Breast epithelium (tissue), 4 donors: ENCODE measurements around the gene ANKRD30B. TPM values are rescaled to one million over a fixed set of nuclear protein-coding genes. Genes with fewer than 3 reads are reported as not detected.
"Not testable (repeated sequence)": the region's sequence is repeated elsewhere in the genome, so short reads cannot be mapped to it uniquely, and the experiment has no call there.

Experiments
- DNase-seq, 2 donors: peaks; one replicate each; pipeline ENCODE4 v3.0.0-alpha.2; 2019; ENCODE audit warnings: low spot score in 2 of 2
- H3K27ac ChIP-seq, 2 donors: fragments of 200-600 bp; sonication (generic) in 1 of 2; one replicate each; pipeline ENCODE4 v1.5.1; 2016 to 2019; ENCODE audit warnings: mild to moderate bottlenecking in 1 of 2
- H3K27me3 ChIP-seq, 2 donors: fragments of 200-600 bp; sonication (generic) in 1 of 2; one replicate each; pipeline versions ENCODE4 v1.5.1 to v1.6.0; 2017 to 2019; ENCODE audit warnings: control low read depth in 1 of 2, mild to moderate bottlenecking in 1 of 2
- H3K36me3 ChIP-seq: fragments of 200-600 bp; one replicate; pipeline ENCODE4 v1.5.1; 2019
- H3K4me1 ChIP-seq, 2 donors: fragments of 200-600 bp; sonication (generic); one replicate each; pipeline ENCODE4 v1.5.1; 2016 to 2019; ENCODE audit warnings: control low read depth in 1 of 2
- H3K4me3 ChIP-seq, 3 donors: fragments of 200-600 bp; sonication (generic); 1 replicate in 2 of 3; 2 replicates in 1 of 3; pipeline ENCODE4 v1.5.1; 2016 to 2019; ENCODE audit warnings: mild to moderate bottlenecking in 3 of 3, moderate library complexity in 2 of 3
- H3K9me3 ChIP-seq, 2 donors: fragments of 200-600 bp; sonication (generic) in 1 of 2; one replicate each; pipeline ENCODE4 v1.5.1; 2016 to 2019; ENCODE audit warnings: control low read depth in 1 of 2
- CTCF ChIP-seq, 3 donors: fragments of 450-650 bp; IDR thresholded peaks; one replicate each; pipeline ENCODE4 v1.5.1; 2016 to 2017; ENCODE audit warnings: antibody characterized with exemption in 3 of 3, mild to moderate bottlenecking in 3 of 3, moderate library complexity in 3 of 3
- POLR2A ChIP-seq: fragments of 450-650 bp; IDR thresholded peaks from one replicate; pipeline ENCODE4 v1.6.1; 2016; ENCODE audit warnings: antibody characterized with exemption, mild to moderate bottlenecking, moderate library complexity
- POLR2AphosphoS5 ChIP-seq, 3 donors: sonication (generic); formaldehyde crosslinking; IDR thresholded peaks; one replicate each; pipeline ENCODE4 v1.6.1; 2017; ENCODE audit warnings: antibody characterized with exemption in 3 of 3
- intact Hi-C: fragments of 100-400 bp; cut with DNase I; formaldehyde crosslinking; loops from one replicate; pipeline ENCODE4 v1.15.1; 2023; ENCODE audit warnings: low total_unique reads
- total RNA-seq, 3 donors: library from RNA; depleted of rRNA; stranded (reverse); fragments of >200 nt; gene quantifications; one replicate each; pipeline ENCODE4 v1.1.0, GENCODE V29; 2016

ANKRD30B gene, protein sequence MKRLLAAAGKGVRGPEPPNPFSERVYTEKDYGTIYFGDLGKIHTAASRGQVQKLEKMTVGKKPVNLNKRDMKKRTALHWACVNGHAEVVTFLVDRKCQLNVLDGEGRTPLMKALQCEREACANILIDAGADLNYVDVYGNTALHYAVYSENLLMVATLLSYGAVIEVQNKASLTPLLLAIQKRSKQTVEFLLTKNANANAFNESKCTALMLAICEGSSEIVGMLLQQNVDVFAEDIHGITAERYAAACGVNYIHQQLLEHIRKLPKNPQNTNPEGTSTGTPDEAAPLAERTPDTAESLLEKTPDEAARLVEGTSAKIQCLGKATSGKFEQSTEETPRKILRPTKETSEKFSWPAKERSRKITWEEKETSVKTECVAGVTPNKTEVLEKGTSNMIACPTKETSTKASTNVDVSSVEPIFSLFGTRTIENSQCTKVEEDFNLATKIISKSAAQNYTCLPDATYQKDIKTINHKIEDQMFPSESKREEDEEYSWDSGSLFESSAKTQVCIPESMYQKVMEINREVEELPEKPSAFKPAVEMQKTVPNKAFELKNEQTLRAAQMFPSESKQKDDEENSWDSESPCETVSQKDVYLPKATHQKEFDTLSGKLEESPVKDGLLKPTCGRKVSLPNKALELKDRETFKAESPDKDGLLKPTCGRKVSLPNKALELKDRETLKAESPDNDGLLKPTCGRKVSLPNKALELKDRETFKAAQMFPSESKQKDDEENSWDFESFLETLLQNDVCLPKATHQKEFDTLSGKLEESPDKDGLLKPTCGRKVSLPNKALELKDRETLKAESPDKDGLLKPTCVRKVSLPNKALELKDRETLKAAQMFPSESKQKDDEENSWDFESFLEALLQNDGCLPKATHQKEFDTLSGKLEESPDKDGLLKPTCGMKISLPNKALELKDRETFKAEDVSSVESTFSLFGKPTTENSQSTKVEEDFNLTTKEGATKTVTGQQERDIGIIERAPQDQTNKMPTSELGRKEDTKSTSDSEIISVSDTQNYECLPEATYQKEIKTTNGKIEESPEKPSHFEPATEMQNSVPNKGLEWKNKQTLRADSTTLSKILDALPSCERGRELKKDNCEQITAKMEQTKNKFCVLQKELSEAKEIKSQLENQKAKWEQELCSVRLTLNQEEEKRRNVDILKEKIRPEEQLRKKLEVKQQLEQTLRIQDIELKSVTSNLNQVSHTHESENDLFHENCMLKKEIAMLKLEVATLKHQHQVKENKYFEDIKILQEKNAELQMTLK (N-terminal part only)
- 10 to 100 TPM in 2 of 3 donors, not detected in 1; 11.0 to 11.5 TPM for total RNA-seq

- H3K27ac ChIP-seq: no peak within 1 kb of the TSS
- peak within 1 kb of the TSS in 2 of 3 donors; percentile 35 to 52 for H3K4me3 ChIP-seq
- no peak for DNase-seq
- intact Hi-C loops: no loop called here
- TF ChIP-seq CTCF (IDR thresholded peaks at IDR 0.05) (no peak), POLR2A (no peak), POLR2AphosphoS5 (IDR thresholded peaks at IDR 0.05) (no peak)
- no peaks in the 10 kb centered on the region for H3K4me1 ChIP-seq
- H3K27me3 ChIP-seq: peaks cover 0 to 12% of the 10 kb centered on the region in 2 donors
- no peaks in the 10 kb centered on the region for H3K36me3 ChIP-seq
- peaks cover 0 to 4% of the 10 kb centered on the region in 2 donors for H3K9me3 ChIP-seq
These were observed at the start of gene ANKRD30B for GRCh38 chr18:14747513-14748474. TSS of gene ANKRD30B (plus strand) at chr18:14748172. CDS start at chr18:14748420, 248 bp downstream.

DNA sequence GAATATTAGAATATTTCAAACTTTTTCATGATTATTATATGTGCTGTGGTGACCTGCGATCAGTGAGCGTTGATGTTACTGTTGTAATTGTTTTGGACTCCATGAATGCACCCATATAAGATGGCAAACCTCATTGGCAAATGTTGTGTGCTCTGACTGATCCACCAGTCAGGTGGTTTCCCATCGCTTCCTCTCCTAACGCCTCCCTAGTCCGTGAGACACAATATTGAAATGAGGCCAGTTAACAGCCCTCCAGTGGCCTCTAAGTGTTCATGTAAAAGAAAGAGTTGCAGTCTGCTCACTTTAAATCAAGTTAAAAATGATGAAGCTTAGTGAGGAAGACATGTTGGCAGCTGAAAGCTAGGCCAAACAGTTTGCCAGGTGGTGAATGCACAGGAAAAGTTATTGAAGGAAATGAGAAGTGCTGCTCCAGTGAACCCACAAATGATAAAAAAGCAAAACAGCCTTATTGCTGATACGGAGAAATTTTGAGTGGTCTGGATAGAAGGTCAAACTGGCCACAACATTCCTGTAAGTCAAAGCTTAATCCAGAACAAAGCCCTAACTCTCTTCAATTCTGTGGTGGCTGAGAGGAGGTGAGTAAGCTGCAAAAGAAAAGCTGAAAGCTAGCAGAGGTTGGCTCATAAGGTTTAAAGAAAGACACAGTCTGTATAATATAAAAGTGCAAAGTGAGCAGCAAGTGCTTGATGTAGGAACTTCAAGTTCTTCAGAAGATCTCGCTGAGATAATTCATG, 46.5 kb upstream of the ANKRD30B start:
- H3K4me3 ChIP-seq, H3K4me1 ChIP-seq, intact Hi-C loops, DNase-seq, H3K36me3 ChIP-seq, H3K9me3 ChIP-seq, H3K27ac ChIP-seq, H3K27me3 ChIP-seq: not testable (repeated sequence)

GRCh38 chr18:14709761-14710160, 38.2 kb upstream of the ANKRD30B start:
- DNase-seq, H3K27me3 ChIP-seq, H3K4me1 ChIP-seq, H3K36me3 ChIP-seq, intact Hi-C loops, H3K4me3 ChIP-seq, H3K27ac ChIP-seq, H3K9me3 ChIP-seq: not testable (repeated sequence)

- H3K4me1 ChIP-seq, H3K27me3 ChIP-seq, DNase-seq, intact Hi-C loops, H3K36me3 ChIP-seq, H3K4me3 ChIP-seq, H3K27ac ChIP-seq, H3K9me3 ChIP-seq: not testable (repeated sequence)
These were observed 26.4 kb upstream of the ANKRD30B start for GRCh38 chr18:14721569-14721968.

GRCh38 chr18:14739056-14739455, 8.9 kb upstream of the ANKRD30B start:
- H3K9me3 ChIP-seq, H3K36me3 ChIP-seq, H3K27ac ChIP-seq, H3K4me3 ChIP-seq, intact Hi-C loops, H3K27me3 ChIP-seq, H3K4me1 ChIP-seq, DNase-seq: not testable (repeated sequence)

DNA sequence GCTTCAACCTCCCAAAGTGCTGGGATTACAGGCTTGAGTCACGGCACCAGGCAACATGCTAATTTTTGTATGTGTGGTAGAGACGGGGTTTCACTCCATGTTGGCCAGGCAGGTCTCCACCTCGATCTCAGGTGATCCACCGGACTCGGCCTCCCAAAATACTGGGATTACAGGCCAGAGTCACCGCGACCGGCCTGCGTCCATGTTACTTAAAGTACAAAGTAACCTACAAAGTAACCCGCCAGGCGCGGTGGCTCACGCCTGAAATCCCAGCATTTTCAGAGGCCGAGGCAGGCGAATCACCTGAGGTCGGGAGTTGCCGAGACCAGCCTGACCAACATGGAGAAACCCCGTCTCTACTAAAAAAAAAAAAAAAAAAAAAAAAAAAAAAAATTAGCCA, 1.1 kb upstream of the ANKRD30B start:
- Histone ChIP-seq H3K4me1 (no peaks in the 10 kb centered on the region), H3K27me3 (peaks cover 0 to 12% of the 10 kb centered on the region in 2 donors), H3K36me3 (no peaks in the 10 kb centered on the region), H3K4me3 (peak overlapping the region in 1 of 3 donors; percentile 35), H3K27ac (no peak overlapping the region), H3K9me3 (peaks cover 0 to 4% of the 10 kb centered on the region in 2 donors)
- intact Hi-C loops: no loop called here
- DNase-seq: no peak
- TF ChIP-seq POLR2AphosphoS5 (IDR thresholded peaks at IDR 0.05) (no peak), POLR2A (no peak)
